Kidney epithelial cell (primary cell): ENCODE results near the gene TCF23. TPM values are rescaled to one million over a fixed set of nuclear protein-coding genes. Genes with fewer than 3 reads are reported as not detected.
"Not testable (repeated sequence)": the region's sequence is repeated elsewhere in the genome, so short reads cannot be mapped to it uniquely, and the experiment has no call there.

Experiments used
- DNase-seq: peaks from one replicate; pipeline ENCODE4 v3.0.0-alpha.2; 2010; ENCODE audit warnings: low read depth
- H3K27me3 ChIP-seq: 2 replicates; pipeline ENCODE4 v1.6.0; 2011; ENCODE audit warnings: low read length; ENCODE audit not compliant: control insufficient read depth, insufficient read depth
- H3K36me3 ChIP-seq: 2 replicates; pipeline ENCODE4 v1.5.1; 2011; ENCODE audit warnings: low read length; ENCODE audit not compliant: control insufficient read depth, insufficient read depth
- H3K4me3 ChIP-seq: 2 replicates; pipeline ENCODE4 v1.5.1; 2011; ENCODE audit warnings: low read depth, mild to moderate bottlenecking, control low read depth, low read length
- CTCF ChIP-seq: IDR thresholded peaks from 2 replicates; pipeline ENCODE4 v1.5.1; 2011; ENCODE audit warnings: mild to moderate bottlenecking, moderate library complexity, low read length, control low read depth, inconsistent platforms; ENCODE audit not compliant: insufficient read depth, poor library complexity, severe bottlenecking
- total RNA-seq: library from RNA; depleted of rRNA; stranded (reverse); fragments of >200 nt; gene quantifications from 2 replicates; pipeline ENCODE4 v1.2.3, GENCODE V29; 2015

Gene TCF23
- total RNA-seq, 1 donor from 2014 or later: not detected

DNA sequence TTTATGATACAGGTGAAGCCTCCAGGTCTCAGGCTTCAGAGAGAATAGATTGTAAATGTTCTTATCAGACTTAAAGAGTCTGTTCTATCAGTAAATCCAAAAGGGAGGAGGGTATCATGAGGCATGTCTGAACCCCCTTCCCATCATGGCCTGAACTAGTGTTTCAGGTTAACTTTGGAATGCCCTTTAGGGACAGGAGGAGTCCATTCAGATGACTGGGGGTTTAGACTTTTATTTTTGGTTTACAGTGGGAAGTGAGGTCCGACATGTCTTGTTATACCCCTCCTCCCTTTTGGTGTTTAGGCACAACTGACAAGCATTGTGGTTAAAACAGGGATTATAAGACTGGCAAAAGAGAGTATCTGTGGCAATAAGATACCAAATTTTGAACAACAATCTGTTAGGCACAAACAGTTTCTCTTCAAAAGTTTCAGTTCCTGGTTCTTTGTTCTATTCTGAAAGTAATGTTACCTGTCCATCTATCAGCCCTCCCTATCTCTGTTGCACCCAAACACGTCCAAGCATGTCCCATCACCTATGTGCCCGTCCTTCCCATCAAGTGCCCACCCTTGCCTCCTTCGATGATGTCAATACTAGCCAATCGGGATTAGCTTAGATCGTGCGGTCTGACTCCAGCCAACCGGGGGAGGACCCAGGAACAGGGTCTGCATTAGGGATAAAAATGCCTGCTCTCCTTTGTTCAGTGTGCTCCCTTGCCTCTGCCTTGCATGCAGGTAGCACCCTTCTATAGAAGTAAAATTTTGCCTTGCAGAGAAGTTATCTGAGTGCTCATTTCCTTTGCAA is 16.4 kb downstream of the TCF23 start:
- no peak for TF ChIP-seq CTCF
- Histone ChIP-seq H3K36me3 (no peaks in the 10 kb centered on the region), H3K4me3 (no peak overlapping the region), H3K27me3 (peaks cover 2% of the 10 kb centered on the region)
- no peak for DNase-seq

- no peak for TF ChIP-seq CTCF
- Histone ChIP-seq H3K36me3 (no peaks in the 10 kb centered on the region), H3K4me3 (no peak overlapping the region), H3K27me3 (peaks cover 18% of the 10 kb centered on the region)
- DNase-seq: no peak
These were observed 22.0 kb downstream of the TCF23 start for GRCh38 chr2:27170581-27171337.

GRCh38 chr2:27171351-27171848 is 22.6 kb downstream of the TCF23 start:
- Histone ChIP-seq H3K36me3 (no peaks in the 10 kb centered on the region), H3K27me3 (peaks cover 18% of the 10 kb centered on the region), H3K4me3 (no peak overlapping the region)
- no peak for DNase-seq
- no peak for TF ChIP-seq CTCF

DNA sequence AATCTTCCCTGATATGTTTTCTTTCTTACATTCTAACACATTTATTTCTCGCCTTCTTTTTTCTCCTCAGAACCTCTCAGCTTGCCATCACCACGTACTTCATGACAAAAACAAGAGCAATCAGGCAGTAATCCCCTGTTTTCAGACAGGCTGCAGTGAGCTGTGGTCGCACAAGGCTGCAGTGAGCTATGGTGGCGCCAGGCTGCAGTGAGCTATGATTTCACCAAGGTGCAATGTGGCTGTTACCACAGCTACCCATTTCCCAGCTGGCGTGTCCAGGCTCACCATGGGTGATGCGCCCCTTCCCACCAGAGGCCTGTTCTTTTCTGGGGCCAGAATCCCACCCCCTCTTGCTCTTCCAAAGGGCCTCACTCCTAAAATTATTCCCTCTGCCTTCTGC is 25.8 kb downstream of the TCF23 start:
- DNase-seq: no peak
- no peak for TF ChIP-seq CTCF
- no peak overlapping the region for H3K4me3 ChIP-seq
- no peaks in the 10 kb centered on the region for H3K36me3 ChIP-seq
- peaks cover 22% of the 10 kb centered on the region for H3K27me3 ChIP-seq

DNA sequence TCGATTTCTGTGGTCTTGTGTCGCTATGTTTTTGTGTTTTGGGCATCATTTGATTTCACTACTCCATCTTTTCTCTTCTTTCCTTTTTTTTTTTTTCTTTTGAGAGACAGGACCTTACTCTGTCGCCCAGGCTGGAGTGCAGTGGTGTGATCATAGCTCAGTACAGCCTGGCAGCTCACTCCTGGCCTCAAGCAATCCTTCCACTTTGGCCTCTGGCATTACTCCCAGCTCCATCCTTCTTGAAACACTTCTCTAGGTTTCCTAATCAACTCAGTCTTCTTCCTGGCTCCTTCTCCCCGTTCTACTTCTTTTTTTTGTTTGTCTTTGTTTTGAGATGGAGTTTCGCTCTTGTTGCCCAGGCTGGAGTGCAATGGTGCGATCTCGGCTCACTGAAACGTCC is 26.5 kb downstream of the TCF23 start:
- no peak for DNase-seq
- peaks cover 19% of the 10 kb centered on the region for H3K27me3 ChIP-seq
- no peak overlapping the region for H3K4me3 ChIP-seq
- no peak for TF ChIP-seq CTCF
- H3K36me3 ChIP-seq: no peaks in the 10 kb centered on the region

- H3K27me3 ChIP-seq: peaks cover 17% of the 10 kb centered on the region
- DNase-seq, H3K36me3 ChIP-seq, H3K4me3 ChIP-seq: not testable (repeated sequence)
These were observed 27.0 kb downstream of the TCF23 start for GRCh38 chr2:27175781-27176180.
